ENCODE results near the gene ESD. TPM values are rescaled to one million over a fixed set of nuclear protein-coding genes. Genes with fewer than 3 reads are reported as not detected.

Gene ESD
- total and polyA plus RNA-seq, 10 of the 15 experiments (the other 5 are each of a cell fraction or from before 2014, with no cell fraction given), result 105 to 387 (median 195) TPM

DNA sequence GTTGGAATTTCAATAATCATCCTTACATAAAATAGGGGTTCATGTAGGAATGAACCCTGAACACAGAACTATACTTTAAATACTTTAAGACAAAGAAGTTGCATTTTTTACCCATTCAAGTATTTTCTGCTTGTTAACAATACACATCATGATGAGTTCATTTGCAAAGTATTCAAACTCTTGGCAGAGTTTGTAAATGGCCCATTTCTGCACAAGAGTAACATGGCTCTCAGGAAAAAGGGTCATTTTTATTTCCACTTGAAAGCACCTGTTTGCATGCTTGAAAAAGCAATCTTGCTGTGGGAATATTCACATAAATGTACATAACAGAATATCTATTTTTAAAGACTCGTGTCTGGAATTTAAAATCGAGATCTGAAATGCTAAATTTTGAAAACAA, 18.1 kb downstream of the ESD start:
- Histone ChIP-seq H3K4me3 (no peak overlapping the region), H3K27me3 (replicated peaks in 1 of 2; ENCODE audit: control insufficient read depth in 2 of 2, insufficient read depth in 2 of 2, low read length in 1 of 2) (no peaks in the 10 kb centered on the region), H3K79me2 (ENCODE audit: control insufficient read depth, insufficient read depth, low read length) (no peaks in the 10 kb centered on the region), H3K4me2 (ENCODE audit: control insufficient read depth, insufficient read depth) (no peak overlapping the region), H3K36me3 (ENCODE audit: control insufficient read depth in 2 of 2, insufficient read depth in 2 of 2, low read length in 1 of 2) (peaks cover 2 to 28% of the 10 kb centered on the region in 2 experiments), H3K9me3 (replicated peaks; ENCODE audit: control insufficient read depth, insufficient read depth, low read length) (no peaks in the 10 kb centered on the region), H3K27ac (ENCODE audit: control insufficient read depth, insufficient read depth) (no peak overlapping the region), H4K20me1 (ENCODE audit: control insufficient read depth, insufficient read depth) (no peaks in the 10 kb centered on the region), H3K9ac (ENCODE audit: control insufficient read depth, insufficient read depth, low read length) (no peak overlapping the region), H2AFZ (ENCODE audit: control insufficient read depth, low read depth, low read length) (no peak overlapping the region), H3K4me1 (ENCODE audit: control insufficient read depth, insufficient read depth, low read length) (no peaks in the 10 kb centered on the region)
- ChIA-PET CTCF (interaction anchor here (0.6 kb wide), 1 partner anchor 102 kb away, joined by 3 read pairs; no protein-coding TSS in a partner anchor), SMC1A (ENCODE audit: uncharacterized antibody, unreplicated experiment) (no interaction called here), POLR2A (no interaction called here), RAD21 (ENCODE audit: unreplicated experiment) (no interaction called here)
- intact Hi-C loops (cut with micrococcal nuclease; ENCODE audit: unreplicated experiment) (no loop called here), in situ Hi-C loops (cut with MboI) (no loop called here)
- TF ChIP-seq, protein P1, sequence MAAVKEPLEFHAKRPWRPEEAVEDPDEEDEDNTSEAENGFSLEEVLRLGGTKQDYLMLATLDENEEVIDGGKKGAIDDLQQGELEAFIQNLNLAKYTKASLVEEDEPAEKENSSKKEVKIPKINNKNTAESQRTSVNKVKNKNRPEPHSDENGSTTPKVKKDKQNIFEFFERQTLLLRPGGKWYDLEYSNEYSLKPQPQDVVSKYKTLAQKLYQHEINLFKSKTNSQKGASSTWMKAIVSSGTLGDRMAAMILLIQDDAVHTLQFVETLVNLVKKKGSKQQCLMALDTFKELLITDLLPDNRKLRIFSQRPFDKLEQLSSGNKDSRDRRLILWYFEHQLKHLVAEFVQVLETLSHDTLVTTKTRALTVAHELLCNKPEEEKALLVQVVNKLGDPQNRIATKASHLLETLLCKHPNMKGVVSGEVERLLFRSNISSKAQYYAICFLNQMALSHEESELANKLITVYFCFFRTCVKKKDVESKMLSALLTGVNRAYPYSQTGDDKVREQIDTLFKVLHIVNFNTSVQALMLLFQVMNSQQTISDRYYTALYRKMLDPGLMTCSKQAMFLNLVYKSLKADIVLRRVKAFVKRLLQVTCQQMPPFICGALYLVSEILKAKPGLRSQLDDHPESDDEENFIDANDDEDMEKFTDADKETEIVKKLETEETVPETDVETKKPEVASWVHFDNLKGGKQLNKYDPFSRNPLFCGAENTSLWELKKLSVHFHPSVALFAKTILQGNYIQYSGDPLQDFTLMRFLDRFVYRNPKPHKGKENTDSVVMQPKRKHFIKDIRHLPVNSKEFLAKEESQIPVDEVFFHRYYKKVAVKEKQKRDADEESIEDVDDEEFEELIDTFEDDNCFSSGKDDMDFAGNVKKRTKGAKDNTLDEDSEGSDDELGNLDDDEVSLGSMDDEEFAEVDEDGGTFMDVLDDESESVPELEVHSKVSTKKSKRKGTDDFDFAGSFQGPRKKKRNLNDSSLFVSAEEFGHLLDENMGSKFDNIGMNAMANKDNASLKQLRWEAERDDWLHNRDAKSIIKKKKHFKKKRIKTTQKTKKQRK (IDR thresholded peaks at IDR 0.05; ENCODE audit: low read depth, low read length), result no peak
- TF ChIP-seq ETV6 (conservative IDR thresholded peaks at IDR 0.05 in 1 of 2, IDR thresholded peaks at IDR 0.05 in 1 of 2; ENCODE audit: borderline replicate concordance in 1 of 2, low read depth in 1 of 2), result no peak
- no peak for TF ChIP-seq IKZF1 (conservative IDR thresholded peaks at IDR 0.05)
- TF ChIP-seq RB1 (IDR thresholded peaks at IDR 0.05; ENCODE audit: borderline replicate concordance), result no peak
- no peak for TF ChIP-seq MXI1 (IDR thresholded peaks at IDR 0.05; ENCODE audit: low read depth, low read length)
- TF ChIP-seq KLF5 (IDR thresholded peaks at IDR 0.05; ENCODE audit: partially characterized antibody), result no peak
- no peak for TF ChIP-seq IKZF2 (IDR thresholded peaks at IDR 0.05)
- TF ChIP-seq SP1 (IDR thresholded peaks at IDR 0.05; ENCODE audit: low read depth, low read length), result no peak
- no peak for TF ChIP-seq MEF2B (IDR thresholded peaks at IDR 0.05; ENCODE audit: partially characterized antibody, poor library complexity, severe bottlenecking)
- no peak for TF ChIP-seq KDM1A (IDR thresholded peaks at IDR 0.05; ENCODE audit: borderline replicate concordance)
- no peak for TF ChIP-seq SUPT20H (IDR thresholded peaks at IDR 0.05; ENCODE audit: borderline replicate concordance, control insufficient read depth, low read depth, low read length)
- TF ChIP-seq, protein P2, sequence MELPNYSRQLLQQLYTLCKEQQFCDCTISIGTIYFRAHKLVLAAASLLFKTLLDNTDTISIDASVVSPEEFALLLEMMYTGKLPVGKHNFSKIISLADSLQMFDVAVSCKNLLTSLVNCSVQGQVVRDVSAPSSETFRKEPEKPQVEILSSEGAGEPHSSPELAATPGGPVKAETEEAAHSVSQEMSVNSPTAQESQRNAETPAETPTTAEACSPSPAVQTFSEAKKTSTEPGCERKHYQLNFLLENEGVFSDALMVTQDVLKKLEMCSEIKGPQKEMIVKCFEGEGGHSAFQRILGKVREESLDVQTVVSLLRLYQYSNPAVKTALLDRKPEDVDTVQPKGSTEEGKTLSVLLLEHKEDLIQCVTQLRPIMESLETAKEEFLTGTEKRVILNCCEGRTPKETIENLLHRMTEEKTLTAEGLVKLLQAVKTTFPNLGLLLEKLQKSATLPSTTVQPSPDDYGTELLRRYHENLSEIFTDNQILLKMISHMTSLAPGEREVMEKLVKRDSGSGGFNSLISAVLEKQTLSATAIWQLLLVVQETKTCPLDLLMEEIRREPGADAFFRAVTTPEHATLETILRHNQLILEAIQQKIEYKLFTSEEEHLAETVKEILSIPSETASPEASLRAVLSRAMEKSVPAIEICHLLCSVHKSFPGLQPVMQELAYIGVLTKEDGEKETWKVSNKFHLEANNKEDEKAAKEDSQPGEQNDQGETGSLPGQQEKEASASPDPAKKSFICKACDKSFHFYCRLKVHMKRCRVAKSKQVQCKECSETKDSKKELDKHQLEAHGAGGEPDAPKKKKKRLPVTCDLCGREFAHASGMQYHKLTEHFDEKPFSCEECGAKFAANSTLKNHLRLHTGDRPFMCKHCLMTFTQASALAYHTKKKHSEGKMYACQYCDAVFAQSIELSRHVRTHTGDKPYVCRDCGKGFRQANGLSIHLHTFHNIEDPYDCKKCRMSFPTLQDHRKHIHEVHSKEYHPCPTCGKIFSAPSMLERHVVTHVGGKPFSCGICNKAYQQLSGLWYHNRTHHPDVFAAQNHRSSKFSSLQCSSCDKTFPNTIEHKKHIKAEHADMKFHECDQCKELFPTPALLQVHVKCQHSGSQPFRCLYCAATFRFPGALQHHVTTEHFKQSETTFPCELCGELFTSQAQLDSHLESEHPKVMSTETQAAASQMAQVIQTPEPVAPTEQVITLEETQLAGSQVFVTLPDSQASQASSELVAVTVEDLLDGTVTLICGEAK (IDR thresholded peaks at IDR 0.05; ENCODE audit: borderline replicate concordance), result no peak
- no peak for TF ChIP-seq NFYB (IDR thresholded peaks at IDR 0.05; ENCODE audit: insufficient read depth, low read depth, low read length)
- no peak for TF ChIP-seq BACH1 (IDR thresholded peaks at IDR 0.05; ENCODE audit: borderline replicate concordance)
- TF ChIP-seq, protein P3, sequence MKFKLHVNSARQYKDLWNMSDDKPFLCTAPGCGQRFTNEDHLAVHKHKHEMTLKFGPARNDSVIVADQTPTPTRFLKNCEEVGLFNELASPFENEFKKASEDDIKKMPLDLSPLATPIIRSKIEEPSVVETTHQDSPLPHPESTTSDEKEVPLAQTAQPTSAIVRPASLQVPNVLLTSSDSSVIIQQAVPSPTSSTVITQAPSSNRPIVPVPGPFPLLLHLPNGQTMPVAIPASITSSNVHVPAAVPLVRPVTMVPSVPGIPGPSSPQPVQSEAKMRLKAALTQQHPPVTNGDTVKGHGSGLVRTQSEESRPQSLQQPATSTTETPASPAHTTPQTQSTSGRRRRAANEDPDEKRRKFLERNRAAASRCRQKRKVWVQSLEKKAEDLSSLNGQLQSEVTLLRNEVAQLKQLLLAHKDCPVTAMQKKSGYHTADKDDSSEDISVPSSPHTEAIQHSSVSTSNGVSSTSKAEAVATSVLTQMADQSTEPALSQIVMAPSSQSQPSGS (IDR thresholded peaks at IDR 0.05; ENCODE audit: low read length), result no peak
- ATAC-seq (no peak), FAIRE-seq (no peak), DNase-seq (ENCODE audit: low read depth, low spot score) (no peak)
- no TSS peak for BruUV-seq (replicated peaks)
- WGBS (ENCODE audit: insufficient coverage, insufficient replicate concordance, low lambda C conversion rate, missing lambda C conversion rate), result 100% methylated on average over 2 of the region's 2 CpGs
